Fibroblast of gingiva (primary cell): ENCODE results near the gene ARL16.

ENCODE experiments used
- DNase-seq: peaks from one replicate; pipeline ENCODE4 v3.0.0-alpha.2; 2011; ENCODE audit warnings: low read depth

Gene ARL16

DNA sequence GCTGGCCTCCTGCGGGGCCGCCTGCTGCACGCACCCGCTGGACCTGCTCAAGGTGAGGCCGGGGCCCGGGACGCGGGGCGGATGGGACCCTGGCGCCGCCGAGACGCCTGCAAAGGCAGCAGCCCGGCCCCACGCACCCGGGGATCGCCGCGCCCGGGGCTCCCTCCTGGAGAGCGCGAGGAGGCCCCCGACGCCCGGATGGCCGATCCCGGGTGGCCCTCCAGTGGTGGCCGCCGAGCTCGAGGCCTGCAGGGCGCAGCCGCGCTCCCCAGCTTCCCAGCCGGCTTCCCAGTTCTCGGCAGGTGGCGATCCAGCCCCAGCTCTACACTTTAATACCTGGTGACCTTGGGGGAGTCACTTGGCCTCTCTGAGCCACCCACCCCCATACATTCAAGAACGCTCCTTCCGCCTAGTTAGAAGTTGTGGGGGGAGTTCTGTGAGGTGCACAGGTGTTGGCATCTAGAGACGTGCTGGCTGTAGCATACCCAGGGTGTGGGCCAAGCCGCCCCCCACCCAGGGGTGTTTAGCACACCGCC lies 28.9 kb upstream of the ARL16 start:
- DNase-seq: no peak

DNA sequence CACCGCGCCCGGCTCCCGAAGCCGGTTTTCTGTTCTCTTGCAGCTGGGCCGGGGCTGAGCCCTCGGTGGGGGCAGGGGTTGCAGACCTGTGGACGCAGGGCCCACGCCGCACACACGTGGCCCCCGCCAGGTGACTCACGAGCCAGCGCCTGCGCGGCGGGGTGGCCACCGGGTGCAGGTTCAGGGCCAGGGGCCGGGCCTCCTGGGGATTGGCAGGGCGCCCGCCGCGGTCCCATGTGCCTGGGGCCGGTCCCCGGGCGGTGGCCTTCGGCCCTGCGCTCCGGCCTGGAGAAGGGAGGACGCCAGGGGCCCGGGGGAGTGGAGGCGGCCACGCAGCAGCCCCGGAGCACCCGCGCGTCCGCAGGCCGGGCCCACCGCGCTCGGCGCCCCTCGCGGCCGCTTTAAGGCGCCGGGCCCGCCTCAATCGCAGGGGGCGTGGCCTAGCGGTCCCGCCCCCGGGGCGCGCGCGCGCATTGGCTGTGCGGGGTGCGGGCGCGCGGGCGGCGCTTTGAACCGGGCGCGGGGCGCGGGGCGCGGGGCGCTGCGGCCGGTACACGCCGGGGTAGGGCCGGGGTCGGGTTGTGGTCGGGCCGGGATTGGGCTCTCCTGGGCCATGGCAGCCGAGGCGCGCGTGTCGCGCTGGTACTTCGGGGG lies 28.3 kb upstream of the ARL16 start, which contains the start of gene SLC25A10:
Gene SLC25A10, plus strand, starts transcription at position 471 of the 654 bp plus-strand sequence. Its CDS starts 143 bp downstream, at position 614.
- peak; percentile 62 for DNase-seq

DNA sequence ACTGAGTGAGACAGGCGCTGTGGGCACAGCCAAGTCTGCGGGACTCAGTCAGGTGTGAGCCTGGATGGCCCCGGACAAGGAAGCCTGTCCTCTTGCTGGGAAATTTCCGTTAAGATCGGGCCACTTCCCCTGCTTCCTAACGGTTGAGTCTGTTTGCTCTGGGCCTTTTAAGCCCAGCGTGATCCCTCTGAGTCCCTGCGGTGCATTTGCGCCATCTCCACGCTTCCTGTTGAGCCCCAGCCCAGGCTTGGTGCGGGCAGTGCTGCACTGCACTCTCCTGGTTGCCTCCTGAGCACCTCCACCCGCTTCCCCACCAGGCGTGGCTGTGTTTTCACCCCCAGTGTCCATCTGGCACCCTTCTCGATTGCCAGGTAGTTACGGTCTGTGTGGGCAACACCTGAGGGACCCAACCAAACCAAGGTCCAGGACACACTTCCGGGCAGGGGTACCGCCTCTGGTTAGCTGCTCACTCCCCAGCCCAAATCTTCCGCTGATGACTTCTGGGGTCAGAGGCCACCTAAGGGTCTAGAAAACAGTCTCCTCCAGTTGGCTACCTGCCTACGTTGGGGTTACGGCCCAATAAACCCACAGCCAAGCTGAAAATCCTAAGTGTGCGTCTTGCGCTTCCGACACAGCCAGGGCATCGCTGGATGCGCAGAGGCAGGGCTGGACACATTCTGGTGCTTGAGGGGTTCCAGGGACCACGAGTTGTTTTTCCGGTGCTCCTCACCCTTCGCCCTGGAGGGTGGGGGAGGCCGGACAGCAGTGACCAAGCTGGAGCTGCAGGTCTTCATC lies 27.1 kb upstream of the ARL16 start:
- DNase-seq: peak; percentile 30

DNA sequence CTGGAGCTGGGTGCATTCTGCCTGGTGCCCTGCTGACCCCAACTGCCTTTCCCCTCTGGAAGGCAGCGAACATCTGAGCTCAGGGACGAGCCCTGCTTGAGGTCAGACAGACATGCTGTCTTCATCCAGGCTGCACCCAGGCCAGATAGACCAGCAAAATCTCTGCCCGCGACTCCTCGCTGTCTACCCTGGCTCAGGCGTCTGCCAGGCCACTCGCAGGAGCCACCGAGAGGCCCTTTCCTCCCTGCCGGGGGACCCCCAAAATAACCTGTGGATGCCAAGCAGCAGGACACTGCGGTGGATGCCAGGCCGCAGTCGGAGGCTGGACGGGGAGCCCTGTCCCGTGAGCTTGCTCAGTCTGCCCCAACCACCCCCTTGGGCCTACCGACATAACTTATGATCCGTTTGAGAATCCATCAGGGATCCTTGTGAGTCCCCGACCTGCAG lies 25.2 kb upstream of the ARL16 start:
- no peak for DNase-seq

DNA sequence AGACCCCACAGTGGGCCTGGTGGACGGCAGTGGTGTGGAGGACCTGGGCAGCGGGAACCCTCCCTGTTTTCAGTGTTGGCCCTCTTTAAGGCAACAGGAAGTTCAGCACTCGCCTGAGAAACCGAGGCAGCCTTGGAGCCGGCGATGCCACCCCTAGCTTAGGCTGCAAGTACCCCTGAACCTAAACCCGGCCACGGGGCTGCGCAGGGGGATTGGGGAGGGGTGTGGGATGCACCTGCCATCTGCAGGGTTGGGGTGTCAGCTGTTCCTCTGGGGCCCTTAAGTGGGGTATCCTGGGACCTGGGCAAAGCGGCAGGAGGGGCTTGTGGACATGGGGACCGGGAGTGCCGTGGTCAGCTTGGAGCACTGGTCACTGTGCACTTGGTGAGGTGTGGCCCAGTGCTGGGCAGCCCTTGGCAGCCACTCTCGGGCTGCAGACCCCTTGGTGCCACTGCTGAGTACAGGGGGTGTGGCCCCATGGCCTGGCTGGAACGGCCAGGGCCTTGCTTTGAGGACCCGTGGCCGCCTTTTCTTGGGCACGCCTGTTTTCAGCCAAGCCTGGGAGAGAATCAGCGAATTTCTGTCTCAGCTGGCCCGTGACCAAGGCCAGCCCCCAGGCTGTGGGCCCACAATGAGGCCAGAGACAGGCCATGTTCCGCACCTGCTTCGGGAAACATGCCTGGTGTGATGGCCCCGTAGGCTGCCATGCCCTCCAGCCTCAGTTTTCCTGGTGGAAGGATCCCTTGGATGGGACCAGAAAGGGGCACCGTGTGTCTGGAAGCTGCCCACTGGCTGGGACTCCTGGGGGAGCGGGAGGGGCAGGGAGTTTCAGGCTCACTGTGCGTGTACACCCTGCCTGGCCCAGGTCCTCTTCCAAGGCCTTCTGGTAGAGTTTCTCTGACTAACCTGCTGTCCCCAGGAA lies 24.4 kb upstream of the ARL16 start:
- DNase-seq: no peak

DNA sequence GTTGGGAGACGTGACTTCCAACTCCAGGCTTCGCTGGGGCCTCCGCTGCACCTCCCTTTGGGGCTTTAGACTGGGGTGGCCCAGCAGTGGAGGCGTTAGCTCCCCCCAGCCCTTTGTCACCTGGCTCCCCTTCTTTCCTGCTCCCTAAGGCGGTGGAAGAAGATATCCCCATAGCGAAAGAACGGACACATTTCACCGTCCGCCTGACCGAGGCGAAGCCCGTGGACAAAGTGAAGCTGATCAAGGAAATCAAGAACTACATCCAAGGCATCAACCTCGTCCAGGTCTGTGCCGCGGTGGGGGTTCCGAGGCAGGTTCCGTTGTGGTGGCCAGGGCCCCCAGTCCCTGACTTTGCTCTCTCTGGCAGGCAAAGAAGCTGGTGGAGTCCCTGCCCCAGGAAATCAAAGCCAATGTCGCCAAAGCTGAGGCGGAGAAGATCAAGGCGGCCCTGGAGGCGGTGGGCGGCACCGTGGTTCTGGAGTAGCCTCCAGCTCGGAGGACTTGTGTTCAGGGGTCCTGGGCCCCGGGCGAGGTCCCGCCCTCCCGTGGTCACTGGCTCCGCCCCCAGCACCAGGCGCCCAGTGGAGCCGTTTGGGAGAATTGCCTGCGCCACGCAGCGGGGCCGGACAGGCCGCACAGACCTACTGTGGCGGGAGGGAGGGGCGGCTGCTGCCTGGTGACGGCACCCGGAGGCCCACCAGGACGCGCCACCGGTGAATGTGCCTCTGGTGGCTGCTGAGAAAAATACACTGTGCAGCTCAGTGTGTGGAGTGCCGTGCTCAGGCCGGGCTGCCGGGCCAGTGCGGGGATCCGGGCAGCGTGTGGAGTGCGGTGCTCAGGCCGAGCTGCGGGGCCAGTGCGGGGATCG lies 23.4 kb upstream of the ARL16 start:
- no peak for DNase-seq

DNA sequence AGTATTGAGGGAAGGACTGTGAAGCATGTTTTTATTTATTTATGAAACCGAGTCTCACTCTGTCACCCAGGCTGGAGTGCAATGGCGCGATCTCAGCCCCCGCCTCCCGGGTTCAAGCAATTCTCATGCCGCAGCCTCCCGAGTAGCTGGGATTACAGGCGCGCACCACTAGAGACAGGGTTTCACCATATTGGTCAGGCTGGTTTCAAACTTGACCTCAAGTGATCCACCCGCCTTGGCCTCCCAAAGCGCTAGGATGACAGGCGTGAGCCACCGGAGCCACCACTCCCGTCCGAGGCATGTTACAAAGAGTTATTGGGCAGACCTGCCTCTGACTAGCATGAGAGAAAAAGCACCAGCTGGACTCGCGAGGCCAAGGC lies 22.6 kb upstream of the ARL16 start:
- no peak for DNase-seq

DNA sequence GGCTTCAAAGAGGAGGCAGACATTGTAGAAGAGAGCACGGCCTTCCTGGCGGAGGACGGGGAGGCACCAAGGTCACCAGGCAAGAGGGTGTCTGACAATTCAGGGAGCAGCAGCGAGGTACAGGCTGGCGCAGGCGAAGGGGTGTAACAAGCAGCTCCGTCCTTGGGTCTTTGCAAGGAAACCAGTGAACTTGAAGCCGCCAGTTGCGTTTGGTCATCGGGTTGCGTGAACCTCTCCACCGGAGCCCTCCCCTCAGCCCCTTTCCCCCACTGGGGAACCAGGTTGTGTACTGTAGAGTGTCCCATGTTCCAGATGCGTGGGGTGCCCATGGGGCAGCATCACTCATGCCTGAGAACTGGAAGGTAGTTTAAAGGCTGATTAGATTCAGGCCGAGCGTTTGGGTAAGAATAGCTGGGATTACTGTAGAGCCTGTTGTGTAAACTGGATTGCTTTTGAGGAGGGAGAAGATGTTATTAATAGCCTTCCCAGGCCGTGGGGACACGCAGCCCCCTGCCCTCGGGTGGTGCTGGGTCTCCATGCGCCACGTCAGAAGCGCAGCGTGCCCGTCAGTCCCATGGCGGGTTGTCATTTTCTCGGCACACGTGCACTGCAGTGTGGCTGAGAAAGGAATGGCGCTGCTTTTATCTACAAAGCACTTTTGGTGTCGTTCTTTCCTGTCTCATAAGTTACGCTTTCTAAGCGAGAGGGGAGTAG lies 22.1 kb upstream of the ARL16 start:
- DNase-seq: no peak

DNA sequence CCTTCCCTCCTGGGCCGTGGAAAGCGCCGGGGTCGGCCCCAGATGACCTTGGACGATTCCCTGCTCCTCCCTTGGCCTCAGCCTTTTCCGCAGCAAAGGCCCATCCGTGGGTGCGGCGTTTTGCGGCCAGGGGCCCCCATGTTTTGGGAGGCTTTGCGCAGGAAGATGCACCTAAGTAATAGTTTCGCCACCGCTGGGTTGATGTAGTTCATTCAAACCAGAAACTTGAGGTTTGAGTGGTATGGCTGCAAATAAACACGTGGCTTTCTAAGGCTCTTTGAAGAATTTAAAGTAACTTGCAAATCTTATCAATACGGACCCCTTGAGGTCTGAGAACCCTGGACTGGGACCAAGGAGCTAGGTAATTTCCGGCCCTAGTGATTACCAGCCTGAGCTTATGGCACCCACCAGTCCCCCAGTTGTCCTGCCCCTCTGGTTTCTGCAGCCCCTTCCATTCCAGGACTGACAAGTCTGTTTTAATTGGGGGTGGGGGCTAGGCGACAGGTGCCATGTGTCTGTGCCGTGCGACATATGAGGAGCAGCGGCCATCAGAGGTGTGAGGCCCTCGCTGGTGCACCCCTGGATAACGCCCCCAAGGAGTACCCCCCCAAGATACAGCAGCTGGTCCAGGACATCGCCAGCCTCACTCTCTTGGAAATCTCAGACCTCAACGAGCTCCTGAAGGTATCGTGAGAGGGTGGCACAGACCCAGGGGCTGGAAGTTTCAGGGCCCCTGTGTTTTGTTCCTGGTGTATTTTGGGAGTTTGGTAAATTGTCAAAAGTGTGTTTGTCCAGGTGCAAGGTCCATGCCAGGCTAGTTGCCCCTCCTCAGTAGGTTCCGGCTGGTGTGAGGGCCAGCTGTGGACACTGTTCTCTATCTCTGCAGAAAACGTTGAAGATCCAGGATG lies 20.4 kb upstream of the ARL16 start:
- no peak for DNase-seq

DNA sequence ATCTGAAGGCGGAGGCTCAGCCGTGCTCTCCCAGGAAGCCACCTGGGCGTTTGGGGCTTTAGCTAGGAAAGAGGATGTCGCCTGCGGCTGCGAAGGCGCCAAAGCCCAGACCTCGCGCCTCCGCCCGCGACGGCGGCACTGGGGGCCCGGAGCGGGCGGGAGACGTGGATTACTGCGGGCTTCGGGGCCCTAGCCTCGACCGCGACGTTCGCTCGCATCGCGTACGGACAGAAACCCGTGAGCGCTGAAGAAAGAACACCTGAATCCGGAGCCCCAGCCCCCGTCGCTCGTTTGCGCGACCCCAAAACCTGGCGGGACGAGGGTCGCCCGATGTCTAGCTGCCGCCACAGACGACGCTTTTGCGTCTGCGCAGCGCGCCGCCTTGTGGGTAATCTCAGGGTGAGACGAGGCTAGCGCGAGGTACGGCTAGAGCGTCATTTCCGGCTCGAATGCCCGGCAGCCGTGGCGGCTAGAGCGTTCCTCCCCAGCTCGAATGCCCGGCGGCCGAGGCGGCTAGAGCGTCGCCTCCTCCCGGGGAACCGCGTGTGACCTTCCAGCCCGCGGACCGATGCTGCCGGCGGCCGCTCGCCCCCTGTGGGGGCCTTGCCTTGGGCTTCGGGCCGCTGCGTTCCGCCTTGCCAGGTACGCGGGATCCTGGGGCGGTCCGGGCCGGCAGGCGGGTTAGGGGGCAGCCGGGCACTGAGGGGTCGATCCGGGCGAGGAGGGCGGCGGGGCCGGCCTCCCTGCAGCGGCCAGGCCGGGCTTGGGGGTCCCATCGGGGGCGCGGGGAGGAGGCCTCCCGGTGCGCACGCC lies 19.5 kb upstream of the ARL16 start, which contains the start of gene MRPL12:
Gene MRPL12, plus strand, starts transcription at position 434 of the 813 bp plus-strand sequence. Its CDS starts 135 bp downstream, at position 569.
- DNase-seq: peak; percentile 91

DNA sequence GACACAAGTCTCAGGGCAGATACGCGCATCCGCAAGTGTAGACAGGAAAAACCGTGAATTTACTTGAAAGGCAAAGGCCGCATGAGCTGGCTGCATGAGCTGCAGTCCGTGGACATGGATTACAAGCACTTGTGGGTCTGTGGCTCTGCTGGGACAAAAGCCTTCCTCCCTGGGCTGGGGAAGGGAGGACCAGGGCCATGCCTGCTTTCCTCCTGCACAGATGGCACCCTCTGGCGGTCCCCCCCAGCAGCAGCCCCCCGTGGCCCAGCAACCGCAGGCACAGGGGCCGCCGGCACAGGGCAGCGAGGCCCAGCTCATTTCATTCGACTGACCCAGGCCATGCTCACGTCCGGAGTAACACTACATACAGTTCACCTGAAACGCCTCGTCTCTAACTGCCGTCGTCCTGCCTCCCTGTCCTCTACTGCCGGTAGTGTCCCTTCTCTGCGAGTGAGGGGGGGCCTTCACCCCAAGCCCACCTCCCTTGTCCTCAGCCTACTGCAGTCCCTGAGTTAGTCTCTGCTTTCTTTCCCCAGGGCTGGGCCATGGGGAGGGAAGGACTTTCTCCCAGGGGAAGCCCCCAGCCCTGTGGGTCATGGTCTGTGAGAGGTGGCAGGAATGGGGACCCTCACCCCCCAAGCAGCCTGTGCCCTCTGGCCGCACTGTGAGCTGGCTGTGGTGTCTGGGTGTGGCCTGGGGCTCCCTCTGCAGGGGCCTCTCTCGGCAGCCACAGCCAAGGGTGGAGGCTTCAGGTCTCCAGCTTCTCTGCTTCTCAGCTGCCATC lies 17.9 kb upstream of the ARL16 start:
- no peak for DNase-seq

DNA sequence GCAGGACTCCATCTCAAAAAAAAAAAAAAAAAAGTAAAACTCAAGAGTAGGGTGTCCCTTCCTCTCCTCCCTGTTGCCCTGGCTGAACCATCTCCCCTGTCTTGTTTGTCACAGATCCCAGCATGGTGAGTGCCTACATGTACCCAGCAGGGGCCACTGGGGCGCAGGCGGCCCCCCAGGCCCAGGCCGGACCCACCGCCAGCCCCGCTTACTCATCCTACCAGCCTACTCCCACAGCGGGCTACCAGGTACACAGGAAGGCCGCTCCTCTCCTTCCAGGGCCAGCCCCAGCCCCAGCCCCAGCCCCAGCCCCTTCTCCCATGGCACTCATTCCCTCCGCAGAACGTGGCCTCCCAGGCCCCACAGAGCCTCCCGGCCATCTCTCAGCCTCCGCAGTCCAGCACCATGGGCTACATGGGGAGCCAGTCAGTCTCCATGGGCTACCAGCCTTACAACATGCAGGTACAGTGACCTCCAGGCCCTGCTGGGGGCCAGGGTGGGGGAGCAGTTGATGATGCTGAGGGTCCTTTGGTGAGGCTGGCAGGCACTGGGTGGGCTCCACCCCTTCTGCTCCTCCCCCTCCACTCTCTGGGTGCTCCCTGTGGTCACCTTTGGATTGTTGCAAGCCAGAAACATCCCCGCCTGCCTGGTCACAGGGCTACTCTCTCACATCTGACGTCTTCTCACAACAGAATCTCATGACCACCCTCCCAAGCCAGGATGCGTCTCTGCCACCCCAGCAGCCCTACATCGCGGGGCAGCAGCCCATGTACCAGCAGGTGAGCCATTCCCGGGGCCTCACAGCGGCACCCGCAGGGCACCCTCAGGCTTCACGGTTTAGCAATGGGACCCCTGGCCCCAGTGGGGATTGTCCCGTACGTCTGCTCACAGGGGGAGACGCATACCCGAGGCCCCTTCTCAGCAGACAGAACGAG lies 17.0 kb upstream of the ARL16 start:
- no peak for DNase-seq

DNA sequence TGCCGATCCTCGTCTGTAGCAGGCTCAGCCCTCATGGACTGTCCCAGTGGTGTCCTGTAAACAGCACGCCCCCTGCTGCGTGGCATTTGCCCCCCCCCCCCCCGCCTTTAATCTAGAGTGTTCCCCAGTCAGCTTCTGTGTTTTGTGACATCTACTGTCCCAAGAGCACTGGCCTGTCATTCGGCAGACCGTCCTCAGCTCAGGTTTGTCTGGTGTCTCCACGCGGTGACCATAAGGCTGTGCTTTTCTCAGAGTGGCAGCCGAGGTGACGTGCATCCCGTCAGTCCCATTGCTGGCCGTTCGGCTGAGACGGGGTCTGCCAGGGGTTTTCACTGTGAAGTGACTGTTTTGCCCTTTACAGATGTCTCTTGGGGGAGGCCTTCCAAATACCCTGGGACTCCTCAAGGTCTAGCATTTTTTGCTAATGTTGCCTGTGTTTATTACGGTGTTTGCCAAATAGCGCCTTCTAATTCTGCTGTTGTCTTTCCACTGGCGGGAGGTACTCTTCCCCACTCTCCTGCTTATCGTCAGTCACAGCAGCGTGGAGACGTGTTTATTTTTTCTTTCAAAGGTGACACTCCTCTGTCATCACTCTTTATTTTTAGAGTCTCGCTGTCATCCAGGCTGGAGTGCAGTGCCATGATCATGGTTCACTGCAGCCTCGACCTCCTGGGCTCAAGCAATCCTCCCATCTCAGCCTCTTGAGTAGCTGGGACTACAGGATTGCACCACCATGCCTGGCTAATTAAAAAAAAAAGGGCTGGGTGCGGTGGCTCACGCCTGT lies 13.9 kb upstream of the ARL16 start:
- no peak for DNase-seq

DNA sequence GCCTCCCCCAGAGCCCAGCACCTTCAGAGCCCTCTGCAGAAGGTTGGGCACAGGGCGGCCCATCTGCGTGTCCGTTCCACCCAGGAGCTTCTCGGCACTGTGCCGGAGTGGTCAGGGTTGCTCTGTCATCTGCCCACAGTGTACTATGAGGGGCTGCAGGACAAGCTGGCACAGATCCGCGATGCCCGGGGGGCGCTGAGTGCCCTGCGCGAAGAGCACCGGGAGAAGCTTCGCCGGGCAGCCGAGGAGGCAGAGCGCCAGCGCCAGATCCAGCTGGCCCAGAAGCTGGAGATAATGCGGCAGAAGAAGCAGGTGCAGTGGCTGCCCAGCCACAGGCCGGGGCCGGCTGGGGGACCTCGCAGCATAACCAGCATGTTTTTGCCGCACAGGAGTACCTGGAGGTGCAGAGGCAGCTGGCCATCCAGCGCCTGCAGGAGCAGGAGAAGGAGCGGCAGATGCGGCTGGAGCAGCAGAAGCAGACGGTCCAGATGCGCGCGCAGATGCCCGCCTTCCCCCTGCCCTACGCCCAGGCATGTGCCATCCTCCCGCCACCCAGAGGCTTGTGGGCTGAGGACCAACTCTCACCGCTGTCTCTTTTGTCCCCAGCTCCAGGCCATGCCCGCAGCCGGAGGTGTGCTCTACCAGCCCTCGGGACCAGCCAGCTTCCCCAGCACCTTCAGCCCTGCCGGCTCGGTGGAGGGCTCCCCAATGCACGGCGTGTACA lies 12.8 kb upstream of the ARL16 start:
- no peak for DNase-seq

DNA sequence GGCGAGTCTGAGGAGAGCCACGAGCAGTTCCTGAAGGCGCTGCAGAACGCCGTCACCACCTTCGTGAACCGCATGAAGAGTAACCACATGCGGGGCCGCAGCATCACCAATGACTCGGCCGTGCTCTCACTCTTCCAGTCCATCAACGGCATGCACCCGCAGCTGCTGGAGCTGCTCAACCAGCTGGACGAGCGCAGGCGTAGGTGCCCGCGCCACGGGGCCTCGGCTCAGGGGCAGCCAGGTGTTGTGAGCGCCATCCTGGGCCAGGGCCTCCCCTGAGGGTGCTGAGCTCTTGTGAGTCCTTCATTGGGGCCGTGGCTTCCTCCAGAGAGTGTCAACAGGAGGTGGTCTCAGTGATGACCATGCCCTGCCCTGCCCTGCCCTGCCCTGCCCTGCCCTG lies 12.2 kb upstream of the ARL16 start:
- no peak for DNase-seq
